ENCODE measurements around the gene CTAG1B.
"Not testable (repeated sequence)": the region's sequence is repeated elsewhere in the genome, so short reads cannot be mapped to it uniquely, and the experiment has no call there.

The CTAG1B gene

GRCh38 chrX:154619182-154619581 lies at the start of gene CTAG1B:
Gene CTAG1B, minus strand, starts transcription at chrX:154619282. Its CDS starts 64 bp downstream, at chrX:154619218.
- ATAC-seq: not testable (repeated sequence)

DNA sequence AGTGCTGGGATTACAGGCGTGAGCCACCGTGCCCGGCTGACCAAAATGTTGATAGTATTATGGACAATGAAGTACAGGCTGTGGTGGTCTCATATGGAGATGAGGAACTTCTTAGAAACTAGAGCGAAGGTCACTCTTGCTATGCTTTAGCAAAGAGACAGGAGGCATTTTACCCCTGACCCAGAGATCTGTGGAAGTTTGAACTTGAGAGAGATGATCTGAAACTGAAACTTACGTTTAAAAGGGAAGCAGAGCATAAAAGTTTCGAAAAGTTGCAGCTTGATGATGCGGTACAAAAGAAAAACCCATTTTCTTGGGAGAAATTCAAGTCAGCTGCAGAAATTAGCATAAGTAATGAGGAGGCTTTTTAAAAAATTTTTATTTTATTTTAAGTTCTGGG lies 42.8 kb upstream of the CTAG1B start:
- DNase-seq: no peak
- ATAC-seq: no peak

More at GRCh38 chrX:154619182-154619581, at the start of gene CTAG1B:
- not testable (repeated sequence) for DNase-seq

- no peak for DNase-seq
- no peak for ATAC-seq
Measured at GRCh38 chrX:154661170-154661569, 42.1 kb upstream of the CTAG1B start.

GRCh38 chrX:154660541-154660940 lies 41.5 kb upstream of the CTAG1B start:
- no peak for DNase-seq
- ATAC-seq: no peak

GRCh38 chrX:154658957-154659356 lies 39.9 kb upstream of the CTAG1B start:
- DNase-seq (no peak), ATAC-seq (no peak)

- DNase-seq: no peak
Measured at GRCh38 chrX:154658187-154658586, 39.1 kb upstream of the CTAG1B start.

GRCh38 chrX:154657226-154657805 lies 38.2 kb upstream of the CTAG1B start:
- ATAC-seq (no peak), DNase-seq (no peak)

More at GRCh38 chrX:154658187-154658586, 39.1 kb upstream of the CTAG1B start:
- ATAC-seq: no peak

DNA sequence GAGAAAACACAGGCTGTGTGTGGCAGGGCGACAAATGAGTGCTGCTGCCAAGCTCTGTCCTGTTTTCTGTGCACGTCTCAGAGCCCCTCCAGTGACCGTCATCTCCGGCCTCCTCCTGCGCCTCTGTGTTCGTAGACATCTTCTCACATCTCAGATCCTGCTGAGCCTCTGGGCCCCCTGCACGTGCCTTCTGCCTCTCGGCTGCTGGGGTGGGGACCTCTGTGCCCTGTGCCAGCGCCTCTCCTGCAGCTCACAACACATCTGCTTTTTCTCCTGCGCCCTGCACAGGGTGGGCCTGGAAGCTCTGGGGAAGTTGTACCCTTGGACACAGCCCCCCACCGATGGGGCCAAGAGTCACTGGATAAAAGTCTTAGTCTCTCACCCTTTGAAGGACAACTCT lies 36.7 kb upstream of the CTAG1B start:
- no peak for DNase-seq

GRCh38 chrX:154655346-154655745 lies 36.3 kb upstream of the CTAG1B start:
- no peak for DNase-seq

More for the DNA sequence above, 36.7 kb upstream of the CTAG1B start:
- ATAC-seq: no peak

GRCh38 chrX:154654925-154655324 lies 35.8 kb upstream of the CTAG1B start:
- no peak for DNase-seq
- no peak for ATAC-seq

More at GRCh38 chrX:154655346-154655745, 36.3 kb upstream of the CTAG1B start:
- ATAC-seq: no peak

DNA sequence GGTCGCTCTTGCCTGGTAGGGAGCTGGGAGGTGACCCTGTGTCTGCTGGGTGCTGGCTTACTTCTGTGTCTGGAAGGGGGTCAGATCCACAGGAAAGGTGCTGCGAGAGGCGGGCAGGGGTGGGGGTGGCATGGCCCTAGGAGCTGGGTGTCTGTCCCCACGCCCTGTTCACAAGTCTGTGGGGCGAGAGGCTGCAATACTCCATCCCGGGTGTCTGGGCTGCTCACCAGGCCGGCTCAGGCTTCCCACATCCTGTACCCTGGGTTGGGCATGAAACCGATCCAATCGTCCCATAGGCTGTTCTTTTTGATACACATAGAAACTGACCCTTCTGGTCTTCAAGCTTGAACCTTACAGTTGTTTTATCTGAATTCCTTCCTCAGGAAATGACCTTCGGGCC lies 35.3 kb upstream of the CTAG1B start:
- no peak for ATAC-seq
- DNase-seq: no peak

DNA sequence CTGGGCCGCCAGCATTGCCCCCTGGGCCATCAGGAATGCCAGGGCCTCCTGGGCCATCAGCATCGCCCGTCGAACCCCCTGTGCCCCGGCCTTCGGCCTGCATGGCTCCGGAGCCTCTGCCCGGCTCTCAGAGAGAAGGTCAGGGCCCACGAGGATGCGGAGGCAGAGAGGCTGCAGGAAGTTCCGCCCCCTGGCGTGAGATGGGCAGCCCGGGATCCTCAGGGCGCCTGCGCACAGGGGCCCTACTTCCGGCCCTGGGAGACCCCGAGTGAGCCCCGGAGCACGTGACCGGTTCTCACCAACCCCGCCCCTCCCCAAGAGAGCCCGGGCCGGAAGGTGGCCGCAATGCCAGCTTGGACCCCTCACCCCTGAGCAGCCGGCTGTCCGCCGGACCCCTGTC lies 34.3 kb upstream of the CTAG1B start, which contains the start of gene CTAG2:
Gene CTAG2 (minus strand): TSS at position 167 of the 400 bp plus-strand sequence. CDS start 64 bp downstream, at position 103.
- not testable (repeated sequence) for DNase-seq, ATAC-seq

DNA sequence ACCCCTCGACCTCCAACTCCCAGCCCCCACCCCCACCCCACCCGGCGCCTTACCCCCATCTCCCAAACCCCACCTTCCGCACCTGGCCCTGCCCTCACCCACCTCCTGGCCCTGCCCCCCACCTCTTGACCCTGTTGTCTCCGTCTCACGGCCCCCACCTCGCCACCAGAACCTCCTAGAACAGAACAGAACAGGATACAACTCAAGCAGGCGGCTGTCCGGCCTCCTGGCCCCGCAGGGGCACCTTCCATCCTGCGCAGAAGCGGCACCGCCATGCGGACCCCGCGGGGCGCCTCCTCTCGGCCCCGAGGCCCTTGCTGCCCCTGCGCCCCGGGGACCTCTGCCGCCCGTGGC lies 33.9 kb upstream of the CTAG1B start:
- DNase-seq (no peak), ATAC-seq (no peak)

- ATAC-seq: no peak
- DNase-seq: no peak
Measured at GRCh38 chrX:154652311-154653047, 33.4 kb upstream of the CTAG1B start.

- ATAC-seq: no peak
- no peak for DNase-seq
Measured at GRCh38 chrX:154650221-154650510, 31.1 kb upstream of the CTAG1B start.

- ATAC-seq: no peak
- no peak for DNase-seq
Measured at GRCh38 chrX:154649503-154650220, 30.6 kb upstream of the CTAG1B start.

DNA sequence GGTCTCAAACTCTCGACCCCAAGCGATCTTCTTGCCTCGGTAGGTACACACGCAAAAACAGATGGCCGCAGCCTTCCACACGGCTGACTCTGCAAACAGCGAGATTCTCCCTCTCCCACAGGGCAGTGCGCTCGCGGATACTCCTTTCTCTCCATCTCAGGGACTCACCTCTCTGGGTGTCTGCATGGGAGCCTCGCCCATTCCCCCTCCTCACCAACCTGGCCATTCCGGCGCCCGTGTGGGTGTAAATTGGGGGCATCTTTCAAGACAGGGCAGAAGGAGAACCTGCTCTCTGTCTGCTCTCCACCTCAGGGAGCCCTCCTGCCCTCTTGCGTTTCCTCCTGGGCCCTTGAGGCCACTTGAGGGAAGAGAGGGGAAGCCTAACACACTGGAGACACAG lies 29.8 kb upstream of the CTAG1B start:
- ATAC-seq: no peak
- no peak for DNase-seq

DNA sequence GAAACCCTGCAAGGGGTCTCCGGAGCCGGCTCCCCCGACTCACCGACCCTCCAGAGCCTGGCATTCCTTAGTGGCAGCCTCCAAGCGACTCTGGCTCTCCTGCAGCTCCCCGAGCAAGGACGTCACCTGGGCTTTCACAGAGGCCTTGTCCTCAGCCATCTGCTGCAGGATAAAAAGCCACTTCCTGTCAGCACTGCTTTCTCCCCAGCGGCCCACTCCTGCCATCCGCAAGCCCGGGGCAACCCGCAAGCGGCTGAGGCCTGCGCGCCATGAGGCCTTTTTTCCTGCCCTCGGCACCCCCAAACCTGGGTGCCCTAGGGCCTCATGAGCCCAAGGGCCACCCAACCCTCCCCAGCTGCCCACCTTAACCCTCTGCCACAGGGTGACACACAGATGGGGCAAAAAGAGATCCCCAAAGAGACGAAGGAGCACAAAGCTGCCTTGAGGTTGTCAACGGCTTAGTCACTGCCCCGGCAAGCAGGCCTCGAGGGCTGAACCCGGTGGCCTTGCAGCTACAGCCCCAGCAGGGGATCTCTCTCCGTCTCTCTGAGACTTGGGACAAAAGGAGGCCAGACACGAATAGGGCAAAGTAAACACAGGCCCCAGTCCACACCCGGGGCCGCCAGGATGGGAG lies 26.8 kb upstream of the CTAG1B start:
- not testable (repeated sequence) for DNase-seq
- ATAC-seq: peak; percentile 82

GRCh38 chrX:154643708-154644107 lies 24.6 kb upstream of the CTAG1B start:
- not testable (repeated sequence) for DNase-seq, ATAC-seq

GRCh38 chrX:154641740-154642139 lies 22.7 kb upstream of the CTAG1B start:
- not testable (repeated sequence) for ATAC-seq

DNA sequence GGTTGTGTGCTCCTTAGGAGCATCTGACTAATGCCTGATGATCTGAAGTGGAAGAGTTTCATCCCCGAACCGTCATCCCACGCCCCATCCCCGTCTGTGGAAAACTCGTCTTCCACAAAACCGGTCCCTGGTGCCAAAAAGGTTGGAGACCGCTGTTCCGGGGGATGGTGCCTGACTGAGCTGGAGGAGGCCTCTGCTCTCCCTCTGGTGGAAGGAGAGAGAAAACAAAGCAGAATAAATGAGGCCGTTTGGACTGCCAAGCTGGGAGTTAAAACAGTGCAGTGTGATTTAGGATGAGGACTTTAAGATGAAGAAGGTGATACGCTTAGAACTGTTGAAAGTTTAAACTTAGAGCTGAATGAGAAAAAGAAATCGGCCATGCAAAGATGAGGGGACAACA lies 14.6 kb upstream of the CTAG1B start:
- DNase-seq, ATAC-seq: not testable (repeated sequence)

More at GRCh38 chrX:154641740-154642139, 22.7 kb upstream of the CTAG1B start:
- not testable (repeated sequence) for DNase-seq

DNA sequence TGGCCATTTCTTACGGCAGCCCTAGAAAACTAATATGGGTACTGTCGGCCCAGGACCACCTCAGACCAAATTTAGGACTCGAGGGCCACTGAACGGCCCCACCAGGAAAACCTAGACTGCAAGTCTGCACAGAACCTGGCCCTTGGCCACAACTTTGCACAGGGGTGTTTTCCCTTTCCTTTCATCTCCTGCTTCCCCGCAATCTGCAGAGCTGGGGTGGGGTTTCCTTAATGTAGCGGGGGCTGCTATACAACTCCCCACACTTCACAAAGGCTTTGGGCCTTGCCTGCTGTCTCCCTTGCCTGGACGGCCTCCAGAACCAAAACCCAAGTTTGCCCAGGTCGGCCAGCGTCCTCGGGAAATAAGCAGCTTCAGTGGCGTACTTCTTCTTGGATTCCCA lies 11.9 kb upstream of the CTAG1B start:
- not testable (repeated sequence) for ATAC-seq, DNase-seq

Data from stimulated activated naive CD8-positive, alpha-beta T cell treated with anti-CD3 and anti-CD28 coated beads, Interleukin-15, Interleukin-2, amounts not matched to agents 100 U/mL and 50 U/mL, for 24 hours (primary cell).